HEK293T (cell line): ENCODE results near the gene CD300LD.

Source experiments
- CTCF ChIA-PET: fragments of 350-600 bp; formaldehyde crosslinking; extraction: SDS; loops from one replicate; lab custom pipeline; 2021; ENCODE audit warnings: antibody characterized with exemption, inconsistent platforms; lab: Yijun Ruan, JAX
- POLR2A ChIA-PET: fragments of 350-600 bp; formaldehyde crosslinking; extraction: SDS; loops from one replicate; lab custom pipeline; 2020; ENCODE audit warnings: antibody characterized with exemption, inconsistent platforms; lab: Yijun Ruan, JAX
- DNase-seq: peaks from one replicate; pipeline ENCODE4 v3.0.0; 2012; ENCODE audit warnings: mixed read lengths; ENCODE audit errors: extremely low spot score
- BHLHE40 ChIP-seq: fragments of 450-650 bp; IDR thresholded peaks from 2 replicates; pipeline ENCODE4 v1.6.1; 2016; ENCODE audit warnings: mild to moderate bottlenecking, moderate library complexity, borderline replicate concordance
- CTBP1 ChIP-seq: fragments of 450-650 bp; IDR thresholded peaks from 2 replicates; pipeline ENCODE4 v1.6.1; 2016; ENCODE audit warnings: borderline replicate concordance
- ELF4 ChIP-seq: fragments of 450-650 bp; IDR thresholded peaks from 2 replicates; pipeline ENCODE4 v1.6.1; 2017; ENCODE audit warnings: antibody characterized with exemption
- FOXK2 ChIP-seq: fragments of 450-650 bp; IDR thresholded peaks from 2 replicates; pipeline ENCODE4 v1.6.1; 2016; ENCODE audit warnings: mild to moderate bottlenecking
- FOXM1 ChIP-seq: fragments of 450-650 bp; IDR thresholded peaks from 2 replicates; pipeline ENCODE4 v1.6.1; 2017; ENCODE audit warnings: mild to moderate bottlenecking, borderline replicate concordance
- HDGF ChIP-seq: fragments of 450-650 bp; IDR thresholded peaks from 2 replicates; pipeline ENCODE4 v1.6.1; 2017; ENCODE audit warnings: antibody characterized with exemption, borderline replicate concordance
- L3MBTL2 ChIP-seq: fragments of 450-650 bp; conservative IDR thresholded peaks from 2 replicates; pipeline ENCODE4 v1.6.1; 2016; ENCODE audit warnings: mild to moderate bottlenecking
- LEF1 ChIP-seq: fragments of 450-650 bp; IDR thresholded peaks from 2 replicates; pipeline ENCODE4 v1.6.1; 2017; ENCODE audit warnings: mild to moderate bottlenecking, borderline replicate concordance
- NFRKB ChIP-seq: fragments of 450-650 bp; IDR thresholded peaks from 2 replicates; pipeline ENCODE4 v1.6.1; 2016; ENCODE audit warnings: mild to moderate bottlenecking, moderate library complexity
- PKNOX1 ChIP-seq: fragments of 450-650 bp; IDR thresholded peaks from 2 replicates; pipeline ENCODE4 v1.6.1; 2016
- SP1 ChIP-seq: fragments of 450-650 bp; IDR thresholded peaks from 2 replicates; pipeline ENCODE4 v1.6.1; 2017
- SUZ12 ChIP-seq: fragments of 450-650 bp; IDR thresholded peaks from 2 replicates; pipeline ENCODE4 v1.6.1; 2016; ENCODE audit warnings: mild to moderate bottlenecking
- TARDBP ChIP-seq: fragments of 450-650 bp; IDR thresholded peaks from 2 replicates; pipeline ENCODE4 v1.6.1; 2016
- ZNF384 ChIP-seq: fragments of 450-650 bp; IDR thresholded peaks from 2 replicates; pipeline ENCODE4 v1.6.1; 2016

Gene CD300LD

DNA sequence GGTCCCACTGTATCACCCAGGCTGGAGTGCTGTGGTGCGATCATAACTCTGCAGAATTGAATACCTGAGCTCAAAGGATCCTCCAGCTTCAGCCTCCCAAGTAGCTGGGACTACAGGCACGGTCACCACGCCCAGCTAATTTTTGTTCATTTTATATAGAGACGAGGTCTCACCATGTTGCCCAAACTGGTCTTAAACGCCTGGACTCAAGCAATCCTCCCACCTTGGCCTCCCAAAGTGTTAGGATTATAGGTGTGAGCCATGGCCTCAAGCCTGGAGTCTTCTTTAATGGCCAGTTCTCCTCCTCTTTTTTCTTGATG is 61.3 kb downstream of the CD300LD start:
- TF ChIP-seq PKNOX1 (no peak), FOXM1 (no peak), LEF1 (no peak), ZNF384 (no peak), FOXK2 (no peak), TARDBP (no peak), SP1 (no peak), HDGF (no peak), NFRKB (no peak), ELF4 (no peak), L3MBTL2 (no peak), CTBP1 (no peak), SUZ12 (no peak), BHLHE40 (no peak)
- DNase-seq, result no peak
- CTCF ChIA-PET, result interaction anchor here (1.0 kb wide), 1 partner anchor 163 kb away, joined by 3 read pairs; no protein-coding TSS in a partner anchor
- POLR2A ChIA-PET, result no interaction called here
